Karpas-422 (cell line): ENCODE data around the gene BACH2. TPM values are rescaled to one million over a fixed set of nuclear protein-coding genes. Genes with fewer than 3 reads are reported as not detected.

Source experiments
- small RNA-seq: library from RNA; depleted of rRNA; stranded (forward); fragments of <200 nt; gene quantifications from one replicate; pipeline ENCODE3, GENCODE V24; 2014
- total RNA-seq: library from RNA; depleted of rRNA; stranded (reverse); fragments of >200 nt; shearing (Covaris generic); gene quantifications from 2 replicates; pipeline ENCODE4 v1.2.3, GENCODE V29; 2014; ENCODE audit warnings: low replicate concordance

BACH2 gene
- total RNA-seq, 1 experiment from 2014 or later: 3.2 TPM

Small RNA genes lying within 50 kb of the gene (small RNA-seq; reads per million reads assigned to genes)
- gene MIR4464: not detected
- gene RF00019: not detected
- gene RN7SKP110: 0.28 reads per million
